ENCODE results near the gene SRPK3. TPM values are rescaled to one million over a fixed set of nuclear protein-coding genes. Genes with fewer than 3 reads are reported as not detected.

Gene SRPK3
- total RNA-seq, 2 donors from 2014 or later, result not detected

DNA sequence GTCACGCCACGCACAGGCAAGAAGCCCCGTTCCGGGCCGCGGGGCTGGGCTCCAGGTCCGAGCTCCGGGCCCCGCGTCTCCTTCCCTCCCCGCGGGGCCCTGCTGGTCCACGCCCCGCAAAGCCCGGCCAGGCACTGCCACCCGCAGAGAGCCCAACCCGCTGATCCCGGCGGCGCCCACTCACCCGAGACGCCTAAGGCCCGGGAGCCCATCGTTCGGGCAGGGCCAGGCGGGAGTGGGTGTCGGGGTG, 48.6 kb downstream of the SRPK3 start:
- no peak for ATAC-seq
- Mint-ChIP-seq H3K36me3 (no peaks in the 10 kb centered on the region), H3K9me3 (no peaks in the 10 kb centered on the region), H3K27ac (no peak overlapping the region)
- no peak for DNase-seq (ENCODE audit: low spot score in 2 of 2)

DNA sequence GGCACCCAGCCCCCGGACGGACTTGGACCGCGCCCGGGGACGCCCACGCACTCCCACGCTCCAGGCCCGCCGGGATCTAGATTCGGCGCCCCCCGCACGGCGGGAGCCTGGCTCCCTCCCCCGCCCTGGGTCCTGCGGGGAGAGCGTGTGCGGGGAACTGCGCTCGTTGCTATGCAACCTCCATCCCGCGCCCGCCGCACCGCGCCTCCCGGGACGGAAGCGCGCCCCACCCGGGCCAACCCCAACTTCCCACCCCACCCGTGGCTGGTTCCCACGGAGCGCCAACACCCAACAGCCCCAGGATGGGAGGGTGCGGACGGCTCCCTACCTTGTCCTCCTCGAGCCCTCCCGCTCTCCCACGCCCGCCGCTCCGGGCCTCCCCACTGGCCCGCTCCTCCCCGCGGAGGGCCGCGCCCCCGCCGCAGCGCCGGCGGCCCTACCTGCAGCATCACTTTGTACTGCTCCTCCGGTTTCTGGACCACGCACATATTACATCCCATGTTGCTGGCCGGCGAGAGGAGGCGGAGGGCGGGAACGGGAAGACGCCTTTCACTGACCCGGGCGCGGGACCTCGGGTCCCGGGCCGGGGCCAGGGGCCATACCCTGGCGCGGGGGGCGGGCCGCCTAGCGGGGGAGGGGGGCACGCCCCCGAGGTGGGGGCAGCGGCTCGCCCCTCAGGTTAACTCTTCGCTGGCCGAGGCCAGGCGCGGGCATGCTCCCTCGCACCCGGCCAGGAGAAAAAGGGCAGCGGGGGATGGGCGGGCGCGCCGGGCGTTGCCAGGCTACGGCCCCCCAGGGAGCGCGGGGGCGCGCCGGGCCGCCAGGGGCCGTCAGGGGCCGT, 49.2 kb downstream of the SRPK3 start, which contains the start of gene PDZD4:
TSS of gene PDZD4 (minus strand) at position 746 of the 841 bp plus-strand sequence. CDS start at position 500, 246 bp downstream.
- Mint-ChIP-seq H3K9me3 (no peaks in the 10 kb centered on the region), H3K27ac (no peak within 1 kb of the TSS), H3K36me3 (no peaks in the 10 kb centered on the region)
- DNase-seq (ENCODE audit: low spot score in 2 of 2), result no peak
- ATAC-seq, result peak; percentile 61 to 64

DNA sequence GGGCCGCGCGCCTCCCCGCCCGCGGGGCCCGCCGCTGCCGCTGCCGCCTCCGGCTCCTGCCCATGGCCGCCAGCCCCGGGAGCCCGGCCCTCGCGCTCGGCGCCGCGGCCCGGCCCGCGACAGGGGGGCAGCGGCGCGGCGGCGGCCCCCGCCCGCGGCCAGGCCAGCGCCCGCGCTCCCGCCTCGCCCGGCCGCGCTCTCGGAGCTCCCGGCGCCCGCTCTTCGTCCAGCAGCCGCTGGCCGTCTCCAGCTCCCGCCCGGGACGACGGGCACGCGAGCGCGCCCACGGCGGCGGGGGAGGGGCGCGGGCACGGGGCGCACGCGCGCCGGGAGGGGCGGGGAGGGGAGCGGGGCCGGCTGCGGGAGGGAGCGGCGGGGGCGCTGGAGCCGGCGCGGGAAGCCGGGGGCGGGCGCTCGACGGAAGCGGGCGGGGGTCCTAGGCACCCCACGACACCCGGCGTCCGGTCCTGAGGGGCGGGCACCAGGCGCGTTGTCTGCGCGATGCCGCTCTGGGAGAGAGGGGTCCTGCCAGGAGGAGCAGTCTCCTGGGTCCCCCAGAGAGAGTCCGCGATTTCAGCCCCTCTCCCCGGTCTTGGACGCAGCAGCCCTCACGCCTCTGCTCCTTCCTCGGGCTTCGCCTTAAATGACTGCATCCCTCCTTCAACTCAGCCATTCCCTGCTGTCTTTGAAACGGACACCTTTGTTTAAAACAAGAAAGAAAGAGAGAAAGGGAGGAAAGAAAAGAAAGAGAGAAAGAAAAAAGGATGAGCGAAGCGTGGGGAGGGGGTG, 50.0 kb downstream of the SRPK3 start:
- ATAC-seq, result no peak
- DNase-seq (ENCODE audit: low spot score in 2 of 2), result no peak
- H3K36me3 Mint-ChIP-seq, result no peaks in the 10 kb centered on the region
- no peaks in the 10 kb centered on the region for H3K9me3 Mint-ChIP-seq
- H3K27ac Mint-ChIP-seq, result no peak overlapping the region

DNA sequence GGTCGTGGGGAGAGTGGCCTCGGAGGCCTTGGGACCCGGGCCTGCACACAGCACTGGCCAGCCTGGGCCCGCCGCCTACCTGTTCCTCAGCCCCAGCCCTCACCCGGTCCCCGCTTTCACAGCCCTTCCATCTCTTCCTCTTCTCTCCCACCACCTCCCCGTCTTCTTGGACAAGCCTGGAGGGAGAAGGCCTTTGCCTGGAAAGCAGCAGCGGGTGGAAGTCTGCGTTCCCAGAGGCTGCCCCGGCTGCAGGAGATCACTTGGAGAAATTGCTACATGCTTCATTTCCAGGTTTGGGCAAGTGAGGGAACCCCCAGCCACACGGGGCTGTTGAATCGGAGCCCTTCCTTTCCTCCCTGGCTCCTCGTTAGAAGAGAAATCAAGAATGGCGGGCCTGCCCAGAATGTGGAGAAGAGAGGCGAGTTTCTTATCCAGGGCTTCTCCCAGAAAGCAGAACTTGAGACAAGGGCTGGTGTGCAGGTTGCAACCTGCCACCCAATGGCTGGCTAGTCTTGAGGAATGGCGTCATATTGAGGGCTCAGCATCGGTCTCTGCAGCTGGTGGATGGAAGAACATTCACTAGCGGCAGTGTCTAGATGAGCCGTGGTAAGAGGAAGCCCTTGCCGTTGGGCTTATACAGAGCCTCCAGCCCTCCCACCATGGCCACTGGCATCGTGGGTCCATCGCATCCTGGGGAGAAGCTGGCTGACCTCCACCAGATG, 50.7 kb downstream of the SRPK3 start:
- Mint-ChIP-seq H3K9me3 (no peaks in the 10 kb centered on the region), H3K27ac (no peak overlapping the region), H3K36me3 (no peaks in the 10 kb centered on the region)
- ATAC-seq (no peak), DNase-seq (ENCODE audit: low spot score in 2 of 2) (no peak)

DNA sequence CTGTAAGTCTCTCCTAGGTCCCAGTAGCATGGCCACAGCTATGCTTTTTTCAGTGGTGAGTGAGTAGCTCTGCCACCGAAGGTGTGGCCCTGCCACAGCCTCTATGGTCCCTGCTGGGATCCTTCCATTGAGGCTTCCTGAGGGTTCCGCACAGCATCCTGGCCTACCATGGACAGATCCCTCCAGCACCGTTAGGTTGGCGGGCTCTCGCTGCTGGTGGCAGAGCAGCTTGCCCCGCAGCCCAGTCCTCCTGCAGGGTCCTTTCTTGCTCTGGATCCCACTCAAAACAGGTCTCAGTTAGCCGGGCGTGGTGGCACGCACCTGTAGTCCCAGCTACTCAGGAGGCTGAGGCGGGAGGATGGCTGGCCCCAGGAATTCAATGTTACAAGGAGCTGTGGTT, 51.9 kb downstream of the SRPK3 start:
- Mint-ChIP-seq H3K27ac (no peak overlapping the region), H3K9me3 (no peaks in the 10 kb centered on the region), H3K36me3 (no peaks in the 10 kb centered on the region)
- no peak for DNase-seq (ENCODE audit: low spot score in 2 of 2)
- no peak for ATAC-seq

Other genes starting within 250 kb of the SRPK3 start
- 10 to 100 TPM; 13.0 to 14.0 TPM for gene CCNQ, start 181.9 kb upstream of the SRPK3 start, total RNA-seq
- under 1 TPM in 1 of 2 donors, not detected in 1; 0.91 TPM for gene DUSP9, start 133.8 kb upstream of the SRPK3 start, total RNA-seq
- 1 to 10 TPM; 1.0 to 2.9 TPM for gene PNCK, start 107.2 kb upstream of the SRPK3 start, total RNA-seq
- gene SLC6A8, start 93.1 kb upstream of the SRPK3 start, total RNA-seq, result 1 to 10 TPM in 1 of 2 donors, under 1 TPM in 1; 0.16 to 2.2 TPM
- gene BCAP31, start 56.7 kb upstream of the SRPK3 start, total RNA-seq, result 10 to 100 TPM; 67.4 to 92.7 TPM
- gene ABCD1, start 56.2 kb upstream of the SRPK3 start, total RNA-seq, result 1 to 10 TPM; 5.6 to 6.7 TPM
- gene PLXNB3, start 16.8 kb upstream of the SRPK3 start, total RNA-seq, result 1 to 10 TPM; 1.5 to 3.2 TPM
- 10 to 100 TPM; 60.8 to 81.7 TPM for gene IDH3G, start 13.3 kb downstream of the SRPK3 start, total RNA-seq
- 100 to 1,000 TPM; 142 to 156 TPM for gene SSR4, start 13.6 kb downstream of the SRPK3 start, total RNA-seq
- 1 to 10 TPM; 1.2 to 2.5 TPM for gene PDZD4, start 49.5 kb downstream of the SRPK3 start, total RNA-seq
- gene L1CAM, start 105.1 kb downstream of the SRPK3 start, total RNA-seq, result 1 to 10 TPM; 1.1 to 1.8 TPM
- gene AVPR2, start 123.6 kb downstream of the SRPK3 start, total RNA-seq, result not detected
- 100 to 1,000 TPM in 1 of 2 donors, 10 to 100 TPM in 1; 90.0 to 138 TPM for gene ARHGAP4, start 145.2 kb downstream of the SRPK3 start, total RNA-seq
- 100 to 1,000 TPM in 1 of 2 donors, 10 to 100 TPM in 1; 97.9 to 129 TPM for gene NAA10, start 154.0 kb downstream of the SRPK3 start, total RNA-seq
- 10 to 100 TPM; 14.8 to 16.1 TPM for gene RENBP, start 163.6 kb downstream of the SRPK3 start, total RNA-seq
- gene HCFC1, start 190.8 kb downstream of the SRPK3 start, total RNA-seq, result 100 to 1,000 TPM in 1 of 2 donors, 10 to 100 TPM in 1; 95.9 to 102 TPM
- gene TMEM187, start 191.7 kb downstream of the SRPK3 start, total RNA-seq, result 1 to 10 TPM; 5.1 to 6.4 TPM
- 100 to 1,000 TPM; 104 to 123 TPM for gene IRAK1, start 238.9 kb downstream of the SRPK3 start, total RNA-seq

All from activated naive CD4-positive, alpha-beta T cell treated with anti-CD3 and anti-CD28 coated beads, Interleukin-2, amount 50 U/mL, for 72 hours (primary cell).